Stomach (tissue), 9 donors: ENCODE measurements around the gene CHPT1. TPM values are rescaled to one million over a fixed set of nuclear protein-coding genes. Genes with fewer than 3 reads are reported as not detected.

Source experiments
- DNase-seq, 2 donors: peaks; one replicate each; pipeline versions ENCODE4 v3.0.0 to v3.0.0-alpha.2; 2013 to 2019
- H3K27ac ChIP-seq, 5 donors: fragments of 200-600 bp in 4 of 5; sonication (generic) in 4 of 5; one replicate each; pipeline ENCODE4 v1.5.1; 2013 to 2019; ENCODE audit warnings: mild to moderate bottlenecking in 1 of 5, moderate library complexity in 1 of 5
- H3K27me3 ChIP-seq, 3 donors: fragments of 200-600 bp; sonication (generic); one replicate each; pipeline ENCODE4 v1.5.1; 2017 to 2019; ENCODE audit warnings: mixed run types in 1 of 3
- H3K36me3 ChIP-seq, 4 donors: fragments of 200-600 bp; sonication (generic); 1 replicate in 3 of 4; 2 replicates in 1 of 4; pipeline ENCODE4 v1.5.1; 2016 to 2019
- H3K4me1 ChIP-seq, 4 donors: fragments of 200-600 bp; sonication (generic); one replicate each; pipeline ENCODE4 v1.5.1; 2016 to 2019
- H3K4me3 ChIP-seq, 4 donors: fragments of 200-600 bp; sonication (generic) in 3 of 4; one replicate each; pipeline ENCODE4 v1.5.1; 2016 to 2019; ENCODE audit warnings: mild to moderate bottlenecking in 1 of 4
- H3K9me3 ChIP-seq, 4 donors: fragments of 200-600 bp; sonication (generic); one replicate each; pipeline ENCODE4 v1.5.1; 2016 to 2019
- CTCF ChIP-seq, 7 experiments: fragments of 450-650 bp in 4 of 7; fragments of 200-600 bp in 3 of 7; sonication (generic) in 3 of 7; IDR thresholded peaks; one replicate each; pipeline ENCODE4 v1.5.1; 2016 to 2019; ENCODE audit warnings: antibody characterized with exemption in 7 of 7, control low read depth in 2 of 7, mild to moderate bottlenecking in 1 of 7
- EP300 ChIP-seq: sonication (generic); formaldehyde crosslinking; IDR thresholded peaks from one replicate; pipeline ENCODE4 v1.6.1; 2017; ENCODE audit warnings: antibody characterized with exemption
- POLR2A ChIP-seq, 4 donors: fragments of 450-650 bp; IDR thresholded peaks; one replicate each; pipeline ENCODE4 v1.6.1; 2016; ENCODE audit warnings: antibody characterized with exemption in 4 of 4, control low read depth in 2 of 4, mild to moderate bottlenecking in 1 of 4, moderate library complexity in 1 of 4
- POLR2AphosphoS5 ChIP-seq, 3 donors: sonication (generic); formaldehyde crosslinking; IDR thresholded peaks; one replicate each; pipeline ENCODE4 v1.6.1; 2016; ENCODE audit warnings: antibody characterized with exemption in 3 of 3
- WGBS, 5 donors: extraction: QIAGEN DNeasy Blood & Tissue Kit in 3 of 5; methylation state at CpG; one replicate each; pipeline versions ENCODE4 v1.1.5 to v1.1.7; 2013 to 2018; 5-methylcytosine and 5-hydroxymethylcytosine counted together
- intact Hi-C: fragments of 100-400 bp; cut with DNase I; formaldehyde crosslinking; loops from one replicate; pipeline ENCODE4 v1.15.1; 2023; ENCODE audit warnings: low total_unique reads
- polyA plus RNA-seq, 3 donors: library from polyadenylated mRNA; stranded (reverse); fragments of 200-250 nt; gene quantifications; one replicate each; pipeline ENCODE4 v1.2.3, GENCODE V29; 2013
- total RNA-seq, 5 donors: library from RNA; depleted of rRNA; stranded (reverse); fragments of >200 nt; gene quantifications; one replicate each; pipeline versions ENCODE4 v1.1.0 to v1.2.3, GENCODE V29; 2014 to 2016
- donor health status: healthy with polysubstance abuse.
- donor health status: Bipolar disorder and iron deficiency.
- donor health status: healthy.

CHPT1 gene
- total and polyA plus RNA-seq, 8 donors, result 34.2 to 618 (median 78.9) TPM

GRCh38 chr12:101740566-101740965 is 43.1 kb downstream of the CHPT1 start:
- intact Hi-C loops, result no loop called here
- no peak for DNase-seq
- no peaks in the 10 kb centered on the region for H3K27me3 ChIP-seq
- 85 to 97% (median 96%) methylated on average over 5 of the region's 5 CpGs for WGBS, 5 donors
- TF ChIP-seq CTCF (IDR thresholded peaks at IDR 0.05) (no peak), POLR2AphosphoS5 (IDR thresholded peaks at IDR 0.05) (no peak), EP300 (no peak), POLR2A (IDR thresholded peaks at IDR 0.05) (no peak)
- no peak overlapping the region for H3K27ac ChIP-seq
- no peak overlapping the region for H3K4me3 ChIP-seq
- H3K4me1 ChIP-seq, result peaks cover 0 to 3% (median 0%) of the 10 kb centered on the region in 4 donors
- peaks cover 45 to 81% (median 81%) of the 10 kb centered on the region in 4 donors for H3K36me3 ChIP-seq
- no peaks in the 10 kb centered on the region for H3K9me3 ChIP-seq

- no peaks in the 10 kb centered on the region for H3K27me3 ChIP-seq
- intact Hi-C loops, result no loop called here
- no peak overlapping the region for H3K27ac ChIP-seq
- no peak overlapping the region for H3K4me3 ChIP-seq
- H3K36me3 ChIP-seq, result peaks cover 45 to 85% (median 85%) of the 10 kb centered on the region in 4 donors
- TF ChIP-seq EP300 (no peak), POLR2AphosphoS5 (IDR thresholded peaks at IDR 0.05) (no peak), CTCF (IDR thresholded peaks at IDR 0.05) (no peak), POLR2A (IDR thresholded peaks at IDR 0.05) (no peak)
- no peak for DNase-seq
- WGBS, 5 donors, result 87 to 90% (median 89%) methylated on average over 5 of the region's 5 CpGs
- H3K4me1 ChIP-seq, result peaks cover 0 to 3% (median 0%) of the 10 kb centered on the region in 4 donors
- no peaks in the 10 kb centered on the region for H3K9me3 ChIP-seq
These were observed 43.5 kb downstream of the CHPT1 start for GRCh38 chr12:101740980-101741379.

- Histone ChIP-seq H3K4me1 (peaks cover 0 to 3% (median 0%) of the 10 kb centered on the region in 4 donors), H3K9me3 (no peaks in the 10 kb centered on the region), H3K27ac (peak overlapping the region in 2 of 5 donors; percentile 1 to 9), H3K36me3 (peaks cover 46 to 92% (median 92%) of the 10 kb centered on the region in 4 donors), H3K27me3 (no peaks in the 10 kb centered on the region), H3K4me3 (no peak overlapping the region)
- intact Hi-C loops, result no loop called here
- no peak for DNase-seq
- 83 to 94% (median 87%) methylated on average over 1 of the region's 1 CpG for WGBS, 5 donors
- TF ChIP-seq POLR2A (IDR thresholded peaks at IDR 0.05) (no peak), POLR2AphosphoS5 (IDR thresholded peaks at IDR 0.05) (no peak), EP300 (no peak), CTCF (IDR thresholded peaks at IDR 0.05) (no peak)
These were observed 45.8 kb downstream of the CHPT1 start for GRCh38 chr12:101743242-101743641.

- WGBS, 5 donors, result 79 to 89% (median 80%) methylated on average over 10 of the region's 10 CpGs
- Histone ChIP-seq H3K4me3 (no peak overlapping the region), H3K4me1 (peaks cover 0 to 3% (median 0%) of the 10 kb centered on the region in 4 donors), H3K27ac (peak overlapping the region in 2 of 5 donors; percentile 1 to 9), H3K27me3 (no peaks in the 10 kb centered on the region), H3K36me3 (peaks cover 46 to 92% (median 91%) of the 10 kb centered on the region in 4 donors), H3K9me3 (no peaks in the 10 kb centered on the region)
- peak in 1 of 2 donors; percentile 30 for DNase-seq
- intact Hi-C loops, result no loop called here
- TF ChIP-seq EP300 (no peak), POLR2AphosphoS5 (IDR thresholded peaks at IDR 0.05) (no peak), CTCF (IDR thresholded peaks at IDR 0.05) (no peak)
These were observed 46.5 kb downstream of the CHPT1 start for GRCh38 chr12:101743724-101744472.
